ENCODE data around the gene POLG2.
A peak's percentile ranks its signal among the peaks of the same experiment; 100 is the strongest.

DNA sequence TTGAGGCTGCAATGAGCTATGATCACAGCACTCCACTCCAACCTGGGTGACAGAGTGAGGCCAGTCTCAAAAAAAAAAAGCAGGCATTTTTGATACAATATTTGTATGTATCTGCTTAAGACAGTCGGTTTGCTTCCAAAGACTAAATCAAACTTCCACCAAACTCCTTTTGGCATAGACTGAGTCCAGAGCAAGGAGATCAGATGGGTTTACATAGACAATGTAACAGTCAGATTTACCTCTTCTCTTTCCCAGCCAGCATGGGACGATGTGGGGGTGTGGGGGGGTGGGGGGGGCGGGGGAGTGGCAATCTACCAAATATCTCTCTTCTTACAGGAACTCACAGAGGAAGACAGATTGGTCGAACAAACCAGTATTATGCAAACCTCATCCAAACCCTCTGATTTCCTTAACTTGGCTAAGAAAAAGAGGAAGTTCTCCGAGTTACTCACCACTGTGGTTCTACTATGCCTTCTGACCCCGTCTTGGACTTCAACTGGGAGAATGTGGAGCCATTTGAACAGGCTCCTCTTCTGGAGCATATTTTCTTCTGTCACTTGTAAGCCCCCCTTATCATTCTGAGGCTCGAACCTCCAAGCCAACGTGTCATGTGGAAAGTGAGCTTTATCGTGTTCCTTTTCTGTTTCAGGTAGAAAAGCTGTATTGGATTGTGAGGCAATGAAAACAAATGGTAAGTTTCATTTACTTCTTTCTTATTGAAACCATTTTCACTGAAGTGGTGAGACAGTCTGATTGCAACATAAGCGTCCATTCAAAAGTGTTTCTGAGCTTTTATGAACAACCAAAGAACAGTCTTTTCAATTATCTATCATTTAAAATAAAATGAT is 48.0 kb downstream of the POLG2 start, which contains the start of gene MILR1:
- TF ChIP-seq, protein P1, sequence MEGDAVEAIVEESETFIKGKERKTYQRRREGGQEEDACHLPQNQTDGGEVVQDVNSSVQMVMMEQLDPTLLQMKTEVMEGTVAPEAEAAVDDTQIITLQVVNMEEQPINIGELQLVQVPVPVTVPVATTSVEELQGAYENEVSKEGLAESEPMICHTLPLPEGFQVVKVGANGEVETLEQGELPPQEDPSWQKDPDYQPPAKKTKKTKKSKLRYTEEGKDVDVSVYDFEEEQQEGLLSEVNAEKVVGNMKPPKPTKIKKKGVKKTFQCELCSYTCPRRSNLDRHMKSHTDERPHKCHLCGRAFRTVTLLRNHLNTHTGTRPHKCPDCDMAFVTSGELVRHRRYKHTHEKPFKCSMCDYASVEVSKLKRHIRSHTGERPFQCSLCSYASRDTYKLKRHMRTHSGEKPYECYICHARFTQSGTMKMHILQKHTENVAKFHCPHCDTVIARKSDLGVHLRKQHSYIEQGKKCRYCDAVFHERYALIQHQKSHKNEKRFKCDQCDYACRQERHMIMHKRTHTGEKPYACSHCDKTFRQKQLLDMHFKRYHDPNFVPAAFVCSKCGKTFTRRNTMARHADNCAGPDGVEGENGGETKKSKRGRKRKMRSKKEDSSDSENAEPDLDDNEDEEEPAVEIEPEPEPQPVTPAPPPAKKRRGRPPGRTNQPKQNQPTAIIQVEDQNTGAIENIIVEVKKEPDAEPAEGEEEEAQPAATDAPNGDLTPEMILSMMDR (IDR thresholded peaks at IDR 0.05) = no peak
- peak; percentile 22 to 31; a peak in 1 of 4 replicates for TF ChIP-seq CEBPB (IDR thresholded peaks at IDR 0.05)
